ENCODE measurements around the gene OGFOD3.

The OGFOD3 gene

DNA sequence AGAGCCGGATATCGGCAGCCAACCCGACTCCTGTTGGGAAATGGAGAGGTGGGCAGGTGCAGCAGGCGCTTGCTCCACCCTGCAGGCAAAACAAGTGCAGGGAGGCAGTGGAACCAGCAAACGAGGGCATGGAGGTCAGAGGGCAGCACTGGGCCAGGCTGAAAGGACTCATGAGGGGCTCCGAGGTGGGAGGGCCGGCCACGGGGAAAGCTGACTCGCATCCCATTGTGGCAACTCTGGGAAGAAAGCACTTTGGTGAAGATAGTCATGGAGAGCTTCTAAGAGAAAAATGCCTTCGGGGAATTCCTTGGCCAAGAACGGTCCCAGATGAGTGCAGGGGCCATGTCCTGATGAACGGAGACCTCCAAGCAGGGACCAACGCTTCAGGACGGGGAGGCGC is 27.7 kb upstream of the OGFOD3 start:
- no peak for DNase-seq

- no peak for DNase-seq
These were observed 27.2 kb upstream of the OGFOD3 start for GRCh38 chr17:82445542-82445941.

DNA sequence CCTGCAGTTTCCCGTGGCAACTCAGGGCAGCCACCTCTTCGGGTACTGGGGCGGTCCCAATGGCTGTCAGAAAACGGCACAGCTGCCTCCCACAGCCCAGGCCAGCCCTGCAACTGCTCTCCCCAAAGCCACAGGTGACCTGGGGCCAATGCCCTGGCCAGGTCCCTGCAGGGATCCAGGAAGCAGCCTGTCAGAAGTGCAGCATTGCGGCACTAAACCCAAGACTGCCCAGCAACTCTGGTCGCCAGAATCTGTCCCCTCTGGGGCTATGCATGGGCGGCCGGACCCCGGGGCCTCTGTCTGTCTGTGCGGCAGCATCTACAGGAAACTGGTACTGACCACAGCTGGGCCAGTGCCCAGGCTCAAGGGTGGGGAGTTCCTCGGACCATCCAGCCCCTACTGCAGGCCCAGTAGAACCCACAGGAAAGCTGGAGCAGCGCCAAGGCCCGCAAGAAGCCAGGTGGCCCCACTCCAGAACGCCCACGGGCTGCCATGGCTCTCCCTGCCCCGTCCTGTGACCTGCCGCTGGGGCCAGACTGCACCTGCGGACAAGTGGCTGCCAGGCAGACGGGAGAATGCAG is 26.6 kb upstream of the OGFOD3 start:
- DNase-seq: no peak

- no peak for DNase-seq
These were observed 26.0 kb upstream of the OGFOD3 start for GRCh38 chr17:82444284-82444893.

DNA sequence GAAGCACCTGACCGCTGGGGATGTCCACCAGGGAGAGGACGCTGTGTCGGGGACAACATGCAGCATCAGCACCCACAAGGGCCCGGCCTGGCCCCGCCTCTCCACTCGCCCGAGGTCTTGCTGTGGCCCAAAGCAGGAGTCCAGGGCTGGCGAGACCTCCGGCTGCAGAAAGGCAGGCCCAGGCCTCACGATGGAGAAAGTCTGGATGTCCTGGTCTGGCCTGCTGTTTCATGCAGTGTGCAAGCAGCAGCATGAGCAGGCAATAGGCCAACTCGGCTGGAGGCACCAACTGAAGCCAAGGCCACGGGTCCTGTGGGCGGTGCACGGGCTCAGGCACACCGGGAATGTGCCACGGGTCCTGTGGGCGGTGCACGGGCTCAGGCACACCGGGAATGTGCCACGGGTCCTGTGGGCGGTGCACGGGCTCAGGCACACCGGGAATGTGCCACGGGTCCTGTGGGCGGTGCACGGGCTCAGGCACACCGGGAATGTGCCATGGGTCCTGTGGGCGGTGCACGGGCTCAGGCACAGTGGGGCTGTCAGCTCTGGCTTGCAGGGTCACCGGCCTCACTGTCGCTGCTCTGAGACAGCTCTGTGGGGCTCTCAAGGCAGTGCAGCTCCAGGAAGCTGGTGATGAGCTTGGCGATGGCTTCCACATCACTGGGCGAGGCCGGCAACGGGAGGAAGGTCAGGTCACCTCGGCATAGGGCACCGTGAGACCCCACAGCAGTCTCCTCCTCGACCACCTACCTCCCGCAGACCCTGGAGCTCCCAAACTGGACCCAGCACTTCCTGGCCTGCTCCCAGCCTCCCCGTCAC is 25.3 kb upstream of the OGFOD3 start:
- no peak for DNase-seq

GRCh38 chr17:82442643-82443464 is 24.5 kb upstream of the OGFOD3 start:
- no peak for DNase-seq

- DNase-seq: no peak
These were observed 23.5 kb upstream of the OGFOD3 start for GRCh38 chr17:82441691-82442487.

DNA sequence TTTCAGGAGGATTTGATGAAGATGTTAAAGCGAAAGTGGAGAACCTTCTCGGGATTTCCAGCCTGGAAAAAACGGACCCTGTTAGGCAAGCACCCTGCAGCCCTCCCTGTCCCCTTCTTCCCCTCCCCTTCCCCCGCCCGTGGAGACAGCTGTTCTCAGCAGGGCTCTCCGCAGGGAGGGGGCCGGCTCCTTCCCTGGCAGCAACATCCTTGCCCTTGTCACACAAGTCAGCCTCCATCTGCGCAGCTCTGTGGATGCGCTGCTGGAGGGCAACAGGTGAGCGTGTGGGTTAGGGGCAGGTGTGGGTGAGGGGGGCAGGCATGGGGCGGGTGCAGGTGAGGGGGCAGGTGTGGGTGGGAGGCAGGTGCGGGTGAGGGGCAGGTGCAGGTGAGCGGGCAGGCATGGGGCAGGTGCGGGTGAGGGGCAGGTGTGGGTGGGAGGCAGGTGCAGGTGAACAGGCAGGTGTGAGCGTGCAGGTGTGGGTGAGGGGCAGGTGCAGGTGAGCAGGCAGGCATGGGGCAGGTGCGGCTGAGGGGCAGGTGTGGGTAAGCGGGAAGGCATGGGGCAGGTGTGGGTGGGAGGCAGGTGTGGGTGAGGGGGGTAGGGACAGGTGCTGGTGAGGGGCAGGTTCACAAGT is 22.7 kb upstream of the OGFOD3 start:
- DNase-seq: no peak

DNA sequence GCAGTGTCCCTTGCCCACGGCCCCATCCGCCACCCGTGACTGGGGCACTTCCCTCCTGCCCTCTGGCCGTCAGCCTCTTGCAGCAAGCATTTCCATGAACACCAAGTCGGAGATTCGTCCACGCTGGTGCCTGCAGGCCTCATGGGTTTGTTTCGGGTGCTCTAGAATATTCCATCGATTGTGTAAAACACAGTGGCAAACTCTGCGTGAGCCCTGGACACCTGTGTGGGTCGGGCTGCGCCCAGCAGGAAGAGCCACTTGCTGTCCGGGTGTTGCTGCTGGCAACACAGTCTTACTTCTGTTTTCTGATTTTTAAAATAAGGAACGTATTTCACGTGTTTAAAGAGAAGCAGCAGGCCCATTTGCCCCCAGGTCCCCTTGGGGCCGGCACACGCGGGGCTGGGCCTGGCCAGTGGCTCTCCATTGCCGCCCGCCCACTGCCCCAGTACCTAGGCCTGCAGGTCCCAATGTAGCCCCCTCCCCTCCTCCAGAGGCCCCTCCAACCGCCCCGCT is 22.1 kb upstream of the OGFOD3 start:
- no peak for DNase-seq

GRCh38 chr17:82439829-82440365 is 21.5 kb upstream of the OGFOD3 start:
- no peak for DNase-seq

GRCh38 chr17:82439194-82439828 is 20.9 kb upstream of the OGFOD3 start:
- no peak for DNase-seq

DNA sequence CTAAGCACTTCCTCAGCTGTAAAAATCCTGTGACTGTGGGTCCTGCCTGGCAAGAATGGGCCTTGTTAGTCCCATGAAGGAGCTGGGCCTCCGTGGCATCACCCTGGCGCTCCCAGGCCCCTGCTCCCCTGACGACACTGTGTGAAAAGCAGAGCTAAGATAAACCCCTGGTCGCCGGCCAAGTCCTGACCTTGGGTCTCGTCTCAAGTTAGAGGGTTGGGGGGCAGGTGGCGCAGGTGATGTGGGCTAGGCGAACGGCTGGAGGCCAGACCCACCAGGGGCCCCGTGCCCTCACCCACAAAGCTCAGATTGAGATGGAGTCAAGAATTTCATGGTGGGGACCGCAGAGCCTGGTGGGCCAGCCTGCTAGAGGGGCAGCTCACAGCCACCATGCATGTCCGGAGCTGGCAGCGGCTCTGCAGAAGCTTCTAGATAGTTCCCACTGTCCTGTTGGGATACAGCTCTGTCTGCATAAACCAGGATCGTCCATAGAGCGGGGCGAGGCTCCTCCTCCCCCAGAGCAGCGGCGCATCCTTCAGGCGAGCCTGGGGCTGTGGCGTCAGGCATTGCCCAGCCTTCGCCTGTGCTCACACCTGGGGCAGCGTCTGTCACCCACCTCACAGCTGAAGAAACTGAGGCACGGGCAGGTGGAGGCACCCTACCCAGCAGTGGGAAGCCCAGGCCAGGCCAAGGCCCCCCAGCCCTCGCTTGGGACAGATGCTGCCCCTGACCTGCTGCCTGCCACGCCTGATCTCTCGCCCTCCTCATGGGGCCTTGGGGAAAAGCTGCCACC is 20.2 kb upstream of the OGFOD3 start:
- no peak for DNase-seq

GRCh38 chr17:82437325-82437668 is 18.9 kb upstream of the OGFOD3 start:
- DNase-seq: no peak

DNA sequence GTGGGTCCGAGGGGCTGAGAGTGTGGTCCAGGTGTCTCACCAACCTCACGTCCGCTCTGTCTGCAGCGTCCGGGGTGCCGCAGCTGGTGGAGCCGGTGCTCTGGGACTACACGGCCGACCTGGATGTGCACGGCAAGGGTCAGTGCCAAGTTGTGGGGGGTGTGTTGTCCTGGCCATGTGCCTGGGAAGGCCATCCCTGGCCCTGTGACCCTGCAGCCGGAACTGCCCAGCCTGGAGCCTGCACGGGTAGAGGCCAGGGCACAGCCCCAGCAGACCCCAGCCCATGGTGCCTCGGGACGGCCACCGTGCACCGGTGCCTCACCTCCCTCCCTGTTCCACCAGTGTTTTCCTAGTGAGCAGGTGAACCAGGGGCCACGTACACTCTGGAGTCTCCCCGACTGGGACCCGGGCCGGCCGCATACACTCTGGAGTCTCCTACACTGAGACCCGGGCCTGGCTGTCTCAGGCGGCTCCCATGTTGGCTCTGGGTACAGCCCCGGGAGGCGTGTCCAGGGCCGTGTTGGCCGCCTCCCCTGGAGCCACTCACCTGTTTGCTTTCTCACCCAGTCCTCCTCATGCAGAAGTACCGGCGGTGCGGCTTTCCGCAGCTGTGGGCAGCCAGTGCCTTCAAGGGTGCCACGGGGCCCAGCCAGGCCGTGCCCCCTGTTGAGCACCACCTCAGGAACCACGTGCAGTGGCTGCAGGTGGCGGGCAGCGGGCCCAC is 18.4 kb upstream of the OGFOD3 start:
- no peak for DNase-seq

DNA sequence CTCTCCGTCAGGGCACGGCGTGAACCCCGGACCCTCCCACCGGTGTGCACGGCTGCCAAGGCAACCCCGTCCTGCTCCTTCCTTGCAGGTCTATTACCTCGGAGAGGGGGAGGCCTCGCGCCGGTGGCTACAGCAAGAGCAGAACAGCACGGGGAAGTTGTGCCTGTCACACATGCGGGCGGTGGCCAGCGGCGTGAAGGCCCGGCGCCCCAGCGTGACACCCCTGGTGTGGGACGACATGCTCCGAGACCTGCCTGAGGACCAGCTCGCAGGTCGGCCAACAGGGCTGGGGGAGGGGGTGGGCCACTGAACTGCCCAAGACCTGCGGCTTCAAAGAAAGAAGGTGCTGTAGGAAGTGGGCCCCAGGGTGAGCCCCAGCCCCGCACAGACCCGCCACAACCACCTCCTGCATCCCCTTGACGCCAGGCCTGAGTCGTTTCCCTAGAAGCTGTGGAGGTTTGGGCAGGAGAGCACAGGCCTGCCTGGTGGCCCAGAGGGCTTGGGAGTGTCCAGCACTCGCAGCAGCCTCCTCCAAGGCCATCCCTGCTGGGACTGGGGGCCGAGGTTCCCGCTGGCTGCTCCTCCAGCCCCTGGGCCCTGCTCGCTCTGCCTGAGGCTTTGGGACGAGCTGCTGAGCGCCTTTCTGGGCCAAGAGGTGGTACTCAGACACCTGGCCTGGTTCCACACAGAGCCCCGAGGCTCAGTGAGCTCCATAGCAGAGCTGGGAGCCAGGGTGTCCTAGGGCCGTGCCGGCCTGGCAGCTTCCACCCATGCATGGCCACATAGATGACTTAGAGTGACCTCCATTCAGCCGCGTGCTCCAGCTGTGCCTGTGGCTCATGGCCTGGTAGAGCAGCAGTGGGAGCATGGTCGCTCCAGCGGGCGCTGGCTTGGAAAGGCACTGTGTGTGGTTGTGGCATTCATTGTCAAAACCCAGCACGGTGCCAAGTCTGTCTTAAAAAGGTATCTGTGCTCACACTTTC is 17.5 kb upstream of the OGFOD3 start:
- no peak for DNase-seq

GRCh38 chr17:82435103-82435502 is 16.7 kb upstream of the OGFOD3 start:
- no peak for DNase-seq

GRCh38 chr17:82434216-82434565 is 15.8 kb upstream of the OGFOD3 start:
- DNase-seq: no peak

DNA sequence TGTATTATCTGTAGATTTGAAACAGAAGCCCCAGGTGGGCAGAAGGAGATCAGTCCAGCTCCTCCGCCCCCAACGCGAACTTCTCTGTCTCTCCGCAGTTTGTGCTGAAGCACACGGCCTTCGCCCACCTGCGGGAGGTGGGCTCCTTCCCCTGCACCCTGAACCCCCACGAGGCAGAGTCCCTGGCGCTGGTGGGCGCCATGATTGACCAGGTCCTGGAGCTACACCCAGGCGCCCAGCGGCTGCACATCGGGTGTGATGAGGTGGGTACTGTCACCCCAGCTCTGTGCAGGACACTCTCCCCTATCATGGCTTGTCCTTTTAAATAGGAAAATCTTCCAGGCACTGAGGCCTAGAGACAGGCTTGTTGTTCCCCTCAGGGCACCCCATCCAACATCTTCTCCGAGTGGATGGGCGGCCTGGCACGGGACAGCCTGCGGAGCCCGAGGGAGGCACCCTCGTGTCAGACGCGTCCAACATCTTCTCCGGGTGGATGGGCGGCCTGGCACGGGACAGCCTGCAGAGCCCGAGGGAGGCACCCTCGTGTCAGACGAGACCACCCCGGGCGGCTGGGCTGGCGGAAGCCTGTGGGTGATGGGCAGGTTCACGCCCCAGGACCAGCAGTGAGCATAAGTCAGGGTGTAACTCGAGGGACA is 15.3 kb upstream of the OGFOD3 start:
- DNase-seq: no peak
